ENCODE measurements around the gene MAP1A.

- TF ChIP-seq CTCF (conservative IDR thresholded peaks at IDR 0.05; ENCODE audit: low read depth in 2 of 2) (no peak), EZH2phosphoT487 (IDR thresholded peaks at IDR 0.05; ENCODE audit: unreplicated experiment) (no peak), CREB1 (CRISPR knock-in tag; IDR thresholded peaks at IDR 0.05; ENCODE audit: low read depth) (no peak), ZNF114 (CRISPR knock-in tag; IDR thresholded peaks at IDR 0.05) (no peak), EZH2 (IDR thresholded peaks at IDR 0.05; ENCODE audit: low read depth, unreplicated experiment) (no peak), JUNB (IDR thresholded peaks at IDR 0.05; ENCODE audit: unreplicated experiment) (no peak), ZNF462 (CRISPR knock-in tag; IDR thresholded peaks at IDR 0.05) (no peak), POLR2AphosphoS5 (IDR thresholded peaks at IDR 0.05; ENCODE audit: low read depth) (no peak)
Measured at GRCh38 chr15:43505738-43506137, 11.7 kb upstream of the MAP1A start.
